Fibroblast of lung (primary cell): ENCODE data around the gene PRKAG2. TPM values are rescaled to one million over a fixed set of nuclear protein-coding genes. Genes with fewer than 3 reads are reported as not detected.

Source experiments
- DNase-seq, 2 donors: peaks; one replicate each; pipeline versions ENCODE4 v3.0.0 to v3.0.0-alpha.2; 2010; ENCODE audit warnings: low read depth in 2 of 2
- H2AFZ ChIP-seq: 2 replicates; pipeline ENCODE4 v1.5.1; 2012; ENCODE audit warnings: low read length, control low read depth, inconsistent platforms
- H3K27ac ChIP-seq: 2 replicates; pipeline ENCODE4 v1.5.1; 2011; ENCODE audit warnings: low read length, control low read depth; ENCODE audit not compliant: insufficient read depth
- H3K27me3 ChIP-seq: 2 replicates; pipeline ENCODE4 v1.5.1; 2011; ENCODE audit warnings: mild to moderate bottlenecking, low read length; ENCODE audit not compliant: control insufficient read depth, insufficient read depth
- H3K36me3 ChIP-seq: 2 replicates; pipeline ENCODE4 v1.5.1; 2011; ENCODE audit warnings: low read length; ENCODE audit not compliant: control insufficient read depth, insufficient read depth
- H3K4me1 ChIP-seq: 2 replicates; pipeline ENCODE4 v1.5.1; 2011; ENCODE audit warnings: low read length; ENCODE audit not compliant: control insufficient read depth, insufficient read depth; ENCODE audit errors: extremely low read depth
- H3K4me2 ChIP-seq: 2 replicates; pipeline ENCODE4 v1.5.1; 2011; ENCODE audit warnings: low read length, control low read depth; ENCODE audit not compliant: insufficient read depth; ENCODE audit errors: extremely low read depth
- H3K4me3 ChIP-seq, 4 experiments: fragments of 200-600 bp in 1 of 4; sonication (generic) in 1 of 4; replicated peaks in 1 of 4; 2 replicates each; pipeline ENCODE4 v1.5.1; 2011 to 2016; ENCODE audit warnings: low read length in 4 of 4, low read depth in 3 of 4, mild to moderate bottlenecking in 3 of 4, control low read depth in 2 of 4, inconsistent platforms in 1 of 4, mixed read lengths in 1 of 4; ENCODE audit not compliant: insufficient read depth in 1 of 4; ENCODE audit errors: control extremely low read depth in 1 of 4
- H3K79me2 ChIP-seq: 2 replicates; pipeline ENCODE4 v1.5.1; 2012; ENCODE audit warnings: mild to moderate bottlenecking, low read length, inconsistent platforms; ENCODE audit not compliant: control insufficient read depth, insufficient read depth
- H3K9ac ChIP-seq: 2 replicates; pipeline ENCODE4 v1.5.1; 2011; ENCODE audit warnings: mild to moderate bottlenecking, low read length, control low read depth; ENCODE audit not compliant: insufficient read depth
- H3K9me3 ChIP-seq: 2 replicates; pipeline ENCODE4 v1.5.1; 2012; ENCODE audit warnings: low read depth, low read length; ENCODE audit not compliant: control insufficient read depth, insufficient read depth
- H4K20me1 ChIP-seq: 2 replicates; pipeline ENCODE4 v1.5.1; 2011; ENCODE audit warnings: low read length; ENCODE audit not compliant: control insufficient read depth, insufficient read depth; ENCODE audit errors: extremely low read depth
- CTCF ChIP-seq, 2 donors: IDR thresholded peaks in 1 of 2; conservative IDR thresholded peaks in 1 of 2; 1 replicate in 1 of 2; 2 replicates in 1 of 2; pipeline ENCODE4 v1.5.1; 2011 to 2012; ENCODE audit warnings: low read length in 2 of 2, control low read depth in 1 of 2, inconsistent platforms in 1 of 2, low read depth in 1 of 2, mild to moderate bottlenecking in 1 of 2
- EZH2 ChIP-seq: IDR thresholded peaks from 2 replicates; pipeline ENCODE4 v1.5.1; 2012; ENCODE audit warnings: low read length, control low read depth, mild to moderate bottlenecking; ENCODE audit errors: missing control alignments
- polyA plus RNA-seq, 2 donors: library from polyadenylated mRNA; depleted of rRNA in 1 of 2; stranded (reverse) in 1 of 2; unstranded in 1 of 2; fragments of >200 nt; gene quantifications; 2 replicates each; pipeline ENCODE4 v1.2.1, GENCODE V29; 2011 to 2012; ENCODE audit warnings: missing spikeins in 1 of 2
- total RNA-seq: library from RNA; depleted of rRNA; stranded (reverse); fragments of >200 nt; gene quantifications from 2 replicates; pipeline ENCODE4 v1.2.1, GENCODE V29; 2014

The PRKAG2 gene
- total and polyA plus RNA-seq, 2 donors (not counting 1 experiment from before 2014, with no cell fraction given) = 11.9 to 56.7 TPM

- Histone ChIP-seq H4K20me1 (peaks cover 5% of the 10 kb centered on the region), H3K4me2 (peak overlapping the region; percentile 95), H2AFZ (no peak overlapping the region), H3K27ac (peak overlapping the region; percentile 91), H3K4me3 (peak overlapping the region; percentile 59 to 95 (median 78)), H3K27me3 (no peaks in the 10 kb centered on the region), H3K79me2 (peaks cover 65% of the 10 kb centered on the region), H3K36me3 (no peaks in the 10 kb centered on the region), H3K9ac (peak overlapping the region; percentile 97), H3K4me1 (no peaks in the 10 kb centered on the region), H3K9me3 (no peaks in the 10 kb centered on the region)
- no peak for TF ChIP-seq EZH2
- no peak for TF ChIP-seq CTCF (conservative IDR thresholded peaks at IDR 0.05 in 1 of 2, IDR thresholded peaks at IDR 0.05 in 1 of 2; ENCODE audit: low read depth in 1 of 2, low read length in 2 of 2)
- DNase-seq = no peak
Measured at GRCh38 chr7:151517601-151518104, 359.3 kb downstream of the PRKAG2 start.

- DNase-seq = no peak
- no peaks in the 10 kb centered on the region for H3K9me3 ChIP-seq
- H3K79me2 ChIP-seq = peaks cover 88% of the 10 kb centered on the region
- H3K4me3 ChIP-seq = no peak overlapping the region
- H4K20me1 ChIP-seq = peaks cover 8% of the 10 kb centered on the region
- H3K27me3 ChIP-seq = no peaks in the 10 kb centered on the region
- H3K36me3 ChIP-seq = no peaks in the 10 kb centered on the region
- H3K4me1 ChIP-seq = peaks cover 2% of the 10 kb centered on the region
- H2AFZ ChIP-seq = no peak overlapping the region
- no peak for TF ChIP-seq CTCF (conservative IDR thresholded peaks at IDR 0.05 in 1 of 2, IDR thresholded peaks at IDR 0.05 in 1 of 2; ENCODE audit: low read depth in 1 of 2, low read length in 2 of 2)
- no peak for TF ChIP-seq EZH2
- H3K4me2 ChIP-seq = no peak overlapping the region
- no peak overlapping the region for H3K27ac ChIP-seq
- H3K9ac ChIP-seq = no peak overlapping the region
Measured at GRCh38 chr7:151515276-151515565, 361.7 kb downstream of the PRKAG2 start.

DNA sequence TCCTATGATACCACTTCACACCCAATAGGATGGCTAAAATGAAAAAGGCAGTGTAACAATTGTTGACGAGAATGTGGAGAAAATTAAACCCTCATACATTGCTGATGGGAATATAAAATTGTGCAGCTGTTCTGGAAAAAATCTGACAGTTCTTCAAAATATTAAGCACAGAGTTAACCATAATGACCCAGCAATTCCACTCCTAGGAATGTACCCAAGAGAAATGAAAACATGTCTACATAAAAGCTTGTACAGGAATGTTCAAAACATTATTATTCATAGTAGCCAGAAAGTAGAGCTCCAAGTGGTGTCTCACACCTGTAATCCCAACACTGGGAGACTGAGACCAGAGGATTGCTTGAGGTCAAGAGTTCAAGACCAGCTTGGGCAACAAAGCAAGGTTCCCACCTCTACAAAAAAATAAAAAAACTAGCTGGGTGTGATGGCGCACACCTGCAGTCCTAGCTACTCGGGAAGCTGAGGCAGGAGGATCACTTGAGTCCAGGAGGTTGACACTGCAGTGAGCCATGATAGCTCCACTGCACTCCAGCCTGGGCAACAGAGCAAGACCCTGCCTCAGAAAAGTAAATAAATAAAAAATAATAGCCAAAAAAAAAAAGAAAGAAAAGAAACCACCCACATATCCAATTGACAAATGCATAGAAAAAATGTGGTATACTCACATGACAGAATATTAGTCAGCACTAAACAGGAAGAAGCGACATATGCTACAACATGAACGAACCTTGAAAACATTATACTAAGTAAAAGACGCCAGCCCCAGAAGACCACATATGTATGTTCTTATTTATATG, 362.2 kb downstream of the PRKAG2 start:
- Histone ChIP-seq H3K4me2 (no peak overlapping the region), H3K9me3 (no peaks in the 10 kb centered on the region), H3K27me3 (no peaks in the 10 kb centered on the region), H2AFZ (no peak overlapping the region), H3K4me3 (no peak overlapping the region), H3K9ac (no peak overlapping the region), H3K4me1 (peaks cover 4% of the 10 kb centered on the region), H3K79me2 (peaks cover 94% of the 10 kb centered on the region), H4K20me1 (peaks cover 11% of the 10 kb centered on the region), H3K27ac (no peak overlapping the region), H3K36me3 (no peaks in the 10 kb centered on the region)
- TF ChIP-seq EZH2 (no peak), CTCF (conservative IDR thresholded peaks at IDR 0.05 in 1 of 2, IDR thresholded peaks at IDR 0.05 in 1 of 2; ENCODE audit: low read depth in 1 of 2, low read length in 2 of 2) (no peak)
- DNase-seq = peak in 1 of 2 donors; percentile 57
